ENCODE results near the gene TMEM225B.

Gene TMEM225B

GRCh38 chr7:99558306-99559174, 39.5 kb upstream of the TMEM225B start, which contains the start of gene ZNF655 (continued):
- TF ChIP-seq ZNF704 (tag by site-specific recombination; IDR thresholded peaks at IDR 0.05): 0 out of 2 replicates have a peak, but pooled peaks have one; percentile 13
- 0 out of 2 replicates have a peak, but pooled peaks have one; percentile 36 for TF ChIP-seq PRDM10 (tag by site-specific recombination; IDR thresholded peaks at IDR 0.05)
- TF ChIP-seq ZNF423 (tag by site-specific recombination; IDR thresholded peaks at IDR 0.05): peak; percentile 86; the same call in 1 of the 2 replicates
- no peak for TF ChIP-seq ZNF26 (tag by site-specific recombination; IDR thresholded peaks at IDR 0.05)
- TF ChIP-seq OSR2 (tag by site-specific recombination; IDR thresholded peaks at IDR 0.05): peak; percentile 48
- TF ChIP-seq ZSCAN23 (tag by site-specific recombination; IDR thresholded peaks at IDR 0.05): 0 out of 2 replicates have a peak, but pooled peaks have one; percentile 30
- peak; percentile 65 for TF ChIP-seq ZFP69B (tag by site-specific recombination; IDR thresholded peaks at IDR 0.05)
- peak; percentile 13; the same call in 1 of the 2 replicates for TF ChIP-seq WT1 (tag by site-specific recombination; IDR thresholded peaks at IDR 0.05)
- no peak for TF ChIP-seq ZNF416 (tag by site-specific recombination; IDR thresholded peaks at IDR 0.05)
- peak; percentile 63 for TF ChIP-seq GLIS2 (tag by site-specific recombination; IDR thresholded peaks at IDR 0.05)
- TF ChIP-seq ZXDB (tag by site-specific recombination; IDR thresholded peaks at IDR 0.05): peak; percentile 88
- TF ChIP-seq PATZ1 (tag by site-specific recombination; IDR thresholded peaks at IDR 0.05): peak; percentile 95
- TF ChIP-seq ZNF776 (tag by site-specific recombination; IDR thresholded peaks at IDR 0.05; ENCODE audit: borderline replicate concordance): no peak
- 0 out of 2 replicates have a peak, but pooled peaks have one; percentile 19 for TF ChIP-seq ZNF792 (tag by site-specific recombination; IDR thresholded peaks at IDR 0.05)
- TF ChIP-seq ZNF2 (tag by site-specific recombination; IDR thresholded peaks at IDR 0.05): peak; percentile 34; the same call in 1 of the 2 replicates
- peak; percentile 83 for TF ChIP-seq SP2 (tag by site-specific recombination; IDR thresholded peaks at IDR 0.05)
- TF ChIP-seq TRIM28 (IDR thresholded peaks at IDR 0.05; ENCODE audit: borderline replicate concordance, low read length): no peak
- peak; percentile 99 for TF ChIP-seq ZBTB20 (tag by site-specific recombination; IDR thresholded peaks at IDR 0.05)
- TF ChIP-seq ZNF146 (tag by site-specific recombination; IDR thresholded peaks at IDR 0.05): no peak
- peak; percentile 39; the same call in 1 of the 2 replicates for TF ChIP-seq KLF8 (tag by site-specific recombination; IDR thresholded peaks at IDR 0.05)
- TF ChIP-seq ZNF645 (tag by site-specific recombination; IDR thresholded peaks at IDR 0.05): no peak
- TF ChIP-seq EGR2 (tag by site-specific recombination; IDR thresholded peaks at IDR 0.05; ENCODE audit: low read depth): 0 out of 2 replicates have a peak, but pooled peaks have one; percentile 33
- TF ChIP-seq ZNF18 (tag by site-specific recombination; IDR thresholded peaks at IDR 0.05): no peak
- no peak for TF ChIP-seq ZBTB44 (tag by site-specific recombination; IDR thresholded peaks at IDR 0.05)
- TF ChIP-seq ZNF596 (tag by site-specific recombination; IDR thresholded peaks at IDR 0.05): no peak
- peak; percentile 50 for TF ChIP-seq ZNF580 (tag by site-specific recombination; IDR thresholded peaks at IDR 0.05)

All from HEK293 (cell line).